Endothelial cell of umbilical vein (primary cell): ENCODE measurements around the gene BNC2. TPM values are rescaled to one million over a fixed set of nuclear protein-coding genes. Genes with fewer than 3 reads are reported as not detected.
A peak's percentile ranks its signal among the peaks of the same experiment; 100 is the strongest.

Experiments
- BruUV-seq: library from RNA; stranded (reverse); fragments of 400-500 nt; replicated peaks from 2 replicates; lab custom pipeline; 2021; lab: Mats Ljungman, UMichigan
- CTCF ChIA-PET: fragments of 300-600, 350-600 bp; sonication (Branson Sonifier 250); formaldehyde crosslinking; loops from one replicate; lab custom pipeline; 2021; ENCODE audit warnings: antibody characterized with exemption, inconsistent platforms; lab: Charles Lee
- POLR2A ChIA-PET: fragments of 300-600, 350-600 bp; sonication (Branson Sonifier 250); formaldehyde crosslinking; loops from one replicate; lab custom pipeline; 2021; ENCODE audit warnings: antibody characterized with exemption, inconsistent platforms; lab: Charles Lee
- DNase-seq: peaks from one replicate; pipeline ENCODE4 v3.0.0-alpha.2; 2011; ENCODE audit warnings: low read depth, low spot score
- FAIRE-seq: peaks from 2 replicates; lab custom pipeline; 2011; peaks lifted over from hg19 to GRCh38; lab: Jason Lieb, UNC
- H2AFZ ChIP-seq: 2 replicates; pipeline ENCODE4 v1.6.0; 2012; ENCODE audit warnings: low read depth, low read length, control low read depth, inconsistent platforms
- H3K27ac ChIP-seq: 2 replicates; pipeline ENCODE4 v1.5.1; 2011; ENCODE audit warnings: low read depth, mild to moderate bottlenecking, control low read depth, low read length, moderate library complexity; ENCODE audit not compliant: insufficient read depth
- H3K27me3 ChIP-seq, 2 experiments: 2 replicates each; pipeline versions ENCODE4 v1.6.0 to v1.6.1; 2011; ENCODE audit warnings: low read length in 2 of 2, mixed read lengths in 1 of 2; ENCODE audit not compliant: control insufficient read depth in 2 of 2, insufficient read depth in 2 of 2
- H3K36me3 ChIP-seq, 2 experiments: 2 replicates in 1 of 2; 3 replicates in 1 of 2; pipeline ENCODE4 v1.5.1; 2011; ENCODE audit warnings: low read length in 2 of 2, mild to moderate bottlenecking in 1 of 2, moderate library complexity in 1 of 2; ENCODE audit not compliant: control insufficient read depth in 2 of 2, insufficient read depth in 2 of 2; ENCODE audit errors: extremely low read depth in 1 of 2
- H3K4me1 ChIP-seq: 3 replicates; pipeline ENCODE4 v1.5.1; 2011; ENCODE audit warnings: mild to moderate bottlenecking, low read length; ENCODE audit not compliant: control insufficient read depth, insufficient read depth; ENCODE audit errors: extremely low read depth
- H3K4me2 ChIP-seq: 2 replicates; pipeline ENCODE4 v1.6.1; 2011; ENCODE audit warnings: low read length, control low read depth, mixed read lengths; ENCODE audit not compliant: insufficient read depth
- H3K4me3 ChIP-seq, 3 experiments: fragments of 200-600 bp in 1 of 3; sonication (generic), shearing (Covaris generic) in 1 of 3; replicated peaks in 1 of 3; 2 replicates each; pipeline ENCODE4 v1.5.1; 2011 to 2016; ENCODE audit warnings: control low read depth in 3 of 3, low read length in 3 of 3, mild to moderate bottlenecking in 2 of 3, inconsistent platforms in 1 of 3, low read depth in 1 of 3, moderate library complexity in 1 of 3; ENCODE audit not compliant: insufficient read depth in 1 of 3
- H3K79me2 ChIP-seq: 2 replicates; pipeline ENCODE4 v1.6.0; 2012; ENCODE audit warnings: low read length, inconsistent platforms; ENCODE audit not compliant: control insufficient read depth, insufficient read depth
- H3K9ac ChIP-seq: replicated peaks from 2 replicates; pipeline ENCODE3; 2011; ENCODE audit warnings: low read length, control low read depth; ENCODE audit not compliant: insufficient read depth; ENCODE audit errors: extremely low read depth
- H3K9me1 ChIP-seq: replicated peaks from 3 replicates; pipeline ENCODE4 v1.6.0; 2011; ENCODE audit warnings: mild to moderate bottlenecking, low read length; ENCODE audit not compliant: control insufficient read depth, insufficient read depth; ENCODE audit errors: extremely low read depth
- H3K9me3 ChIP-seq: replicated peaks from 2 replicates; pipeline ENCODE4 v1.5.1; 2012; ENCODE audit warnings: low read length, inconsistent platforms; ENCODE audit not compliant: control insufficient read depth, insufficient read depth
- H4K20me1 ChIP-seq: replicated peaks from 2 replicates; pipeline ENCODE3; 2011; ENCODE audit warnings: mild to moderate bottlenecking, low read length; ENCODE audit not compliant: control insufficient read depth, insufficient read depth; ENCODE audit errors: extremely low read depth
- EZH2 ChIP-seq: IDR thresholded peaks from 2 replicates; pipeline ENCODE4 v1.6.1; 2012; ENCODE audit warnings: borderline replicate concordance, low read depth, mild to moderate bottlenecking, moderate library complexity, low read length, inconsistent platforms; ENCODE audit not compliant: severe bottlenecking
- FOS ChIP-seq: IDR thresholded peaks from 2 replicates; pipeline ENCODE4 v1.6.1; 2011; ENCODE audit warnings: mild to moderate bottlenecking, low read length, moderate library complexity, borderline replicate concordance; ENCODE audit not compliant: insufficient read depth
- GATA2 ChIP-seq: IDR thresholded peaks from 2 replicates; pipeline ENCODE4 v1.7.0; 2011; ENCODE audit warnings: low read depth, mild to moderate bottlenecking, moderate library complexity, mixed read lengths, low read length; ENCODE audit not compliant: insufficient read length, insufficient read depth
- JUN ChIP-seq: IDR thresholded peaks from 2 replicates; pipeline ENCODE4 v1.6.1; 2011; ENCODE audit warnings: borderline replicate concordance, low read depth; ENCODE audit not compliant: insufficient read length, insufficient read depth
- MYC ChIP-seq: IDR thresholded peaks from one replicate; pipeline ENCODE4 v1.6.1; 2011; ENCODE audit warnings: mild to moderate bottlenecking, low read depth, low read length
- POLR2A ChIP-seq: IDR thresholded peaks from 2 replicates; pipeline ENCODE4 v1.6.1; 2012; ENCODE audit warnings: low read depth, mild to moderate bottlenecking, control low read depth, low read length
- POLR2AphosphoS5 ChIP-seq: IDR thresholded peaks from 2 replicates; pipeline ENCODE4 v1.6.1; 2012; ENCODE audit warnings: low read depth, mild to moderate bottlenecking, control low read depth, low read length, moderate library complexity; ENCODE audit not compliant: insufficient read depth
- dilution Hi-C: fragments of 300-500 bp; cut with MboI; formaldehyde crosslinking; loops from one replicate; pipeline ENCODE4 v1.15.0; 2019; ENCODE audit warnings: low sequenced_read_pairs; ENCODE audit not compliant: extremely low pct_ligation_motif_present
- intact Hi-C: fragments of 100-400 bp; cut with micrococcal nuclease; formaldehyde crosslinking; loops from one replicate; pipeline ENCODE4 v1.10.0; 2022
- polyA plus RNA-seq, 4 experiments: library from polyadenylated mRNA; depleted of rRNA in 3 of 4; stranded (reverse) in 3 of 4; unstranded in 1 of 4; fragments of >200 nt; gene quantifications; 2 replicates each; pipeline versions ENCODE4 v1.2.1 to v1.2.3, GENCODE V29; 2011 to 2012; ENCODE audit warnings: missing spikeins in 1 of 4
- total RNA-seq: library from RNA; stranded (reverse); gene quantifications from 2 replicates; pipeline ENCODE4 v1.2.3, GENCODE V29; 2021
- TF ChIP-seq, protein P1 (sequence below): IDR thresholded peaks from 2 replicates; pipeline ENCODE4 v1.6.1; 2011; ENCODE audit not compliant: insufficient read depth, insufficient read length
- TF ChIP-seq, protein P2 (sequence below), 2 donors: IDR thresholded peaks; 1 replicate in 1 of 2; 2 replicates in 1 of 2; pipeline ENCODE4 v1.5.1; 2011; ENCODE audit warnings: low read length in 2 of 2, mild to moderate bottlenecking in 2 of 2, moderate library complexity in 2 of 2, control low read depth in 1 of 2, inconsistent platforms in 1 of 2, low read depth in 1 of 2; ENCODE audit not compliant: insufficient read depth in 1 of 2; ENCODE audit errors: extremely low read depth in 1 of 2

BNC2 gene
- total and polyA plus RNA-seq, 2 donors (not counting 3 experiments of a cell fraction or from before 2014, with no cell fraction given), result 12.1 to 34.3 TPM

DNA sequence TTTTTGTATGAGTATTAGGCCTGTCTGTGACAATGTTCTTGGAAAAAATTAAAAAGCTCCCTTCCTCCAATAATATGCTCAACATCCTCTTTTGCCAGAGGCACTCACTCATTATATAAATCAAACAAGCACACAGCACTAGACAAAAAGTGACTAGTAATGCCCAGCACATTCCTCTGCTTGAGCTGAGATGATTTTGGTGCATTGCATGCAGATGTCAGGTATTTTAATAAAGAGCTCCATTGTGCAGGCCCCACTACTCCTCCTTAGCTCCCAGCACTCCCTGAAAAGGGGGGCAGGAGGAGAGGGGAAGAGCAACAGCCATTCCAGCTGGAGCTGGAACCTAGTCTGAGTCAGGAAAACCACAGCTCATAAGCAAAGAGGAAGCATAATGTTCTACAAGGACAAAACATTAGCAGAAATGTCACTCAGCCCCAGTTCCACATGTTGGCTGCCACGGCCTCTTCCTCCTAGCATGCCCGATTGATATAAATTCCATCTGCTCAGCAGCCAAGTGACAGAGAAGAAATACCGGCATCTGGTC lies 348.5 kb downstream of the BNC2 start:
- Histone ChIP-seq H3K9me3 (no peaks in the 10 kb centered on the region), H3K9ac (no peak overlapping the region), H3K36me3 (no peaks in the 10 kb centered on the region), H3K4me1 (peaks cover 51% of the 10 kb centered on the region), H4K20me1 (no peaks in the 10 kb centered on the region), H3K4me3 (no peak overlapping the region), H3K4me2 (peak overlapping the region; percentile 1), H3K79me2 (peaks cover 4% of the 10 kb centered on the region), H3K27me3 (no peaks in the 10 kb centered on the region), H2AFZ (peak overlapping the region; percentile 8), H3K9me1 (no peaks in the 10 kb centered on the region), H3K27ac (peak overlapping the region; percentile 46)
- ChIA-PET POLR2A (interaction anchor here (0.5 to 0.7 kb wide), 2 partner anchors 9 to 11 kb away, joined by 3 to 5 read pairs; no protein-coding TSS in a partner anchor), CTCF (interaction anchor here (0.8 to 1.3 kb wide), 6 partner anchors 10 to 204 kb away, joined by 3 to 5 read pairs (median 4); no protein-coding TSS in a partner anchor)
- FAIRE-seq, result peak; percentile 18
- intact Hi-C loops, result no loop called here
- TF ChIP-seq GATA2 (no peak), JUN (no peak), POLR2AphosphoS5 (no peak), FOS (no peak), POLR2A (no peak), MYC (no peak), EZH2 (no peak)
- TF ChIP-seq, protein P1, sequence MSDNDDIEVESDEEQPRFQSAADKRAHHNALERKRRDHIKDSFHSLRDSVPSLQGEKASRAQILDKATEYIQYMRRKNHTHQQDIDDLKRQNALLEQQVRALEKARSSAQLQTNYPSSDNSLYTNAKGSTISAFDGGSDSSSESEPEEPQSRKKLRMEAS, result no peak
- TF ChIP-seq, protein P2, sequence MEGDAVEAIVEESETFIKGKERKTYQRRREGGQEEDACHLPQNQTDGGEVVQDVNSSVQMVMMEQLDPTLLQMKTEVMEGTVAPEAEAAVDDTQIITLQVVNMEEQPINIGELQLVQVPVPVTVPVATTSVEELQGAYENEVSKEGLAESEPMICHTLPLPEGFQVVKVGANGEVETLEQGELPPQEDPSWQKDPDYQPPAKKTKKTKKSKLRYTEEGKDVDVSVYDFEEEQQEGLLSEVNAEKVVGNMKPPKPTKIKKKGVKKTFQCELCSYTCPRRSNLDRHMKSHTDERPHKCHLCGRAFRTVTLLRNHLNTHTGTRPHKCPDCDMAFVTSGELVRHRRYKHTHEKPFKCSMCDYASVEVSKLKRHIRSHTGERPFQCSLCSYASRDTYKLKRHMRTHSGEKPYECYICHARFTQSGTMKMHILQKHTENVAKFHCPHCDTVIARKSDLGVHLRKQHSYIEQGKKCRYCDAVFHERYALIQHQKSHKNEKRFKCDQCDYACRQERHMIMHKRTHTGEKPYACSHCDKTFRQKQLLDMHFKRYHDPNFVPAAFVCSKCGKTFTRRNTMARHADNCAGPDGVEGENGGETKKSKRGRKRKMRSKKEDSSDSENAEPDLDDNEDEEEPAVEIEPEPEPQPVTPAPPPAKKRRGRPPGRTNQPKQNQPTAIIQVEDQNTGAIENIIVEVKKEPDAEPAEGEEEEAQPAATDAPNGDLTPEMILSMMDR (IDR thresholded peaks at IDR 0.05; ENCODE audit: extremely low read depth in 1 of 2, insufficient read depth in 1 of 2, low read depth in 1 of 2, low read length in 2 of 2), result no peak
- dilution Hi-C loops, result no loop called here
- DNase-seq, result peak; percentile 71
- no TSS peak for BruUV-seq
